SJSA1 (cell line): ENCODE results near the gene SPECC1L. TPM values are rescaled to one million over a fixed set of nuclear protein-coding genes. Genes with fewer than 3 reads are reported as not detected.
A peak's percentile ranks its signal among the peaks of the same experiment; 100 is the strongest.

ENCODE experiments used
- DNase-seq, 2 experiments: peaks; one replicate each; pipeline ENCODE4 v3.0.0-alpha.2; 2015 to 2020; ENCODE audit warnings: low spot score in 2 of 2, low read depth in 1 of 2
- H3K27ac ChIP-seq: fragments of 250-450 bp; sonication (Bioruptor Pico); 2 replicates; pipeline ENCODE4 v1.5.1; 2020; ENCODE audit warnings: mild to moderate bottlenecking, moderate library complexity
- H3K27me3 ChIP-seq: fragments of 250-450 bp; sonication (Bioruptor Pico); replicated peaks from 2 replicates; pipeline ENCODE4 v1.5.1; 2020; ENCODE audit warnings: mild to moderate bottlenecking, moderate library complexity
- H3K36me3 ChIP-seq: fragments of 250-450 bp; sonication (Bioruptor Pico); 2 replicates; pipeline ENCODE4 v1.5.1; 2020; ENCODE audit warnings: mild to moderate bottlenecking
- H3K4me1 ChIP-seq: fragments of 250-450 bp; sonication (Bioruptor Pico); replicated peaks from 2 replicates; pipeline ENCODE4 v1.6.1; 2021; ENCODE audit warnings: mild to moderate bottlenecking
- H3K4me3 ChIP-seq: fragments of 250-450 bp; sonication (Bioruptor Pico); 2 replicates; pipeline ENCODE4 v1.5.1; 2020; ENCODE audit warnings: mild to moderate bottlenecking
- H3K9me3 ChIP-seq: fragments of 250-450 bp; sonication (Bioruptor Pico); replicated peaks from 2 replicates; pipeline ENCODE4 v1.5.1; 2020; ENCODE audit warnings: mild to moderate bottlenecking
- total RNA-seq: library from RNA; depleted of rRNA; stranded (reverse); fragments of >200 nt; shearing (Covaris generic); gene quantifications from 2 replicates; pipeline ENCODE4 v1.2.3, GENCODE V29; 2014

The SPECC1L gene
- total RNA-seq, 1 experiment from 2014 or later: 42.4 TPM

DNA sequence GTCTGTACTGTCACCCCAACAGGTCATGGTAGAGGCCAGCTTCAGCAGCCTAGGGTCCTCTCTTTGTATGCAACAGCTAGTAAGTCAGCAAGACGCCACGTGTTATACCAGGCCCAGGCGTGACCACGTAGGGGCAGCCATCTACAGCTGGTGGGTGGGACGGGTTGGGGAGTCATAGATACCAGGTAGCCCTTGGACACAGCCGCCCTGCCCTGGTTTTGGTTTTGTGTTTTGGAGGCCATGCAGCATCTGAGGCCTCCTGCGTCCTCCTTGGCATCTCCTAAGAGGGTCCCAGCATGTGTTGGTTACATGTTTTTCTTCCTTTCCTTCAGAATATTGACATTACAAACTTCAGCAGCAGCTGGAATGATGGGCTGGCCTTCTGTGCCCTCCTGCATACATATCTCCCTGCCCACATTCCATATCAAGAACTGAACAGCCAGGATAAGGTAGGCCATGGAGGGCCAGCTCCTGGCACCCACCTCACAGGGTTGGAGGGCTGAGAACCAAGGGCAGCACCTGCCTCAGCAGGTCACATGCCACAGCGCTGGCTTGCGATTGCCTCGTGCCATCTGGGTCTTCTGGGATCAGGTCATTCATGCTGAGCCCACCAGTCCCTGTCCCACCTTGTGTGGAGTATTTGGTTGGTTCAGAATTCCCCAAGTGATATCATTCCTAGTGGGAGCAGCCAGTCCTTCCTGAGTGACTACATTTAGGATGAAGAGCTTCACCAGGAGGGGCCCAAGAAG lies 140.8 kb downstream of the SPECC1L start:
- peaks cover 52% of the 10 kb centered on the region for H3K36me3 ChIP-seq
- peak in 1 of 2 experiments; percentile 36 for DNase-seq
- no peaks in the 10 kb centered on the region for H3K9me3 ChIP-seq
- peaks cover 23% of the 10 kb centered on the region for H3K4me1 ChIP-seq
- H3K27ac ChIP-seq: no peak overlapping the region
- no peaks in the 10 kb centered on the region for H3K27me3 ChIP-seq
- no peak overlapping the region for H3K4me3 ChIP-seq

DNA sequence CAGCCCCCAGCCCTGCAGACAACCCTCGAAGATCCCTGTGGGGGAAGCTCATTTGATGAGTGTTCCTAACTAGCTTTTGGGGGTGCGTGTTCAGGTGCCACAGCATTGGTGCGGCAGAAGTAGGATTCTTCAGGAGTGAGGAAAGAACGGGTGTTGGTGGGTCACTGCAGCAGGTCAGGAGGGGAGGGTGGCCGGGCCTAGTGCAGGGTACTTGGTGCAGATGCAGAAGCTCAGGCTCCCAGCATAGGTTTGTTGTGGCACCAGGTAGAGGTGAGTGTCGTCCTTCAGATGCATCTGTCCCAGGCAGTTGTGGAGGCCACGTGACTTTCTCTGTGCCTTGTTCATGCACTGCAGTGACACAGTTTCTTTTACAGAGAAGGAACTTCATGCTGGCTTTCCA lies 141.6 kb downstream of the SPECC1L start:
- no peak overlapping the region for H3K4me3 ChIP-seq
- no peaks in the 10 kb centered on the region for H3K9me3 ChIP-seq
- H3K27ac ChIP-seq: no peak overlapping the region
- DNase-seq: peak in 1 of 2 experiments; percentile 33
- peaks cover 57% of the 10 kb centered on the region for H3K36me3 ChIP-seq
- H3K27me3 ChIP-seq: no peaks in the 10 kb centered on the region
- peaks cover 23% of the 10 kb centered on the region for H3K4me1 ChIP-seq

DNA sequence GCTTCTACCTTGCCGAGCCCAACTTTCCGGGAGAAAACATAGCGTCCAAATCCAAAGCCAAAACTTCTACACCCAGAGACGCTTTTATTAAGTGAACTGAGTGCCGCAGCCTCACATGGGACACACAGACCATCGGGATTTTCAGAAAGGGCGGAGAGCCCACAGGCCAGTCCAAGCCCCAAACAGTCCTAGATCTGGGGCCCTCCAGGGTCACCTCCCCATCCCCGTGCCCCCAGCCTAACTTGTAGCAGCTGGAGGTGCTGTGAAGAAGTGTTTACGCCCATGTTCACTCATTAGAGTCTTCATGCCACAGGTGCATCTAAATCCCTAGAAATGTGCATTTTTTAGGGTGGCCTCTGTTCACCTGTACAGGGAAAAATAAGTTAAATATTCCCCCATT lies 142.6 kb downstream of the SPECC1L start:
- DNase-seq: no peak
- Histone ChIP-seq H3K27me3 (no peaks in the 10 kb centered on the region), H3K4me1 (peaks cover 23% of the 10 kb centered on the region), H3K27ac (no peak overlapping the region), H3K9me3 (no peaks in the 10 kb centered on the region), H3K36me3 (peaks cover 57% of the 10 kb centered on the region), H3K4me3 (no peak overlapping the region)

DNA sequence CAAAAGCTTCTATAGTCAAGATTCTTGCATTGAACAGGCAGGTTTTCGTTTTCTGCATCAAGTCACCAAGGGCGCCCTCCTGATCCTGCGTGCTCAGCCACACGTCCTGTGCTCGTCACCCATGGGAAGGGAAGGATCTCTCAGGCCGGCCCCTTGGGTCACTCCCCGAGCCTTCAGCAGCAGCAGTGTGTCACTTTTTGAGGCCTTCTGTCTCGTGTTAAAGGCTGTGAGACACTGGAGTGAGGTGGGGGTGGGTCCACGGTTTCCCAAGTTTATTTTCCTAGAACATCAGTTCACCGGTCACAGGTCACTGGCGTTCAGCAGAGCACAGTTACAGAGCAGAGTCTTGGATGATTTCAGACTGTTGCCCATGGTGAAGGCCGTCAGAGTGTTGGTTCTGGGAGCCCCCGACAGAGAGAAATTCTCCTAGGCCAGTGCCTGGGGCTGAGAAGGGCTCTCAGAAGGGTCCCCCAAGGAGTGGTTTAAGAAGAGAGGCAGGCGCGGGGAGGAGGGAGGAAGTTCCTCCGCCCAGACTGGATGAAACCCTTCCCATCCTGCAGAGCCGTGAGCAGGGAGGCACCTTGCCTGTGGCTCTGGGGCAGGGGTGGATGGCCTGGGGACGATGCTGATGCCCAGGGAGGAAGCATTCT lies 143.2 kb downstream of the SPECC1L start:
- H3K27ac ChIP-seq: no peak overlapping the region
- H3K36me3 ChIP-seq: peaks cover 53% of the 10 kb centered on the region
- peaks cover 23% of the 10 kb centered on the region for H3K4me1 ChIP-seq
- DNase-seq: peak in 1 of 2 experiments; percentile 31
- no peaks in the 10 kb centered on the region for H3K27me3 ChIP-seq
- no peaks in the 10 kb centered on the region for H3K9me3 ChIP-seq
- no peak overlapping the region for H3K4me3 ChIP-seq

DNA sequence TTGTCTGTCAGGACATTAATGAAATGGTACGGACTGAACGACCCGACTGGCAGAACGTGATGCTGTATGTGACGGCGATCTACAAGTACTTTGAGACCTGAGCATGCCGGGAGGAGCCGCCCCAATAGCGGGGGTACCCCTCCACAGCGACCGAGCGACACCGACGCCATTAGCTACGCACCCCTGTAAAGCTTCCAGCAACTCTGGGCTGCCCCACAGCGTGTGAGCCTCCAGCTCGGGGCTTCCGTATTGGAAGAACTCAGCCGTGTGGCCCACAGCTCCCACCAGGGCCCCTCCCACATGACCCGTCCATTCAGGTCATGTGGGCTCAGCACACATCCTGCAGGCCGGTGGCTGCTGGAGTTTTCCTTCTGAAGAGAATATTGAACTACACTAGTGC lies 143.9 kb downstream of the SPECC1L start:
- Histone ChIP-seq H3K36me3 (peaks cover 54% of the 10 kb centered on the region), H3K27me3 (no peaks in the 10 kb centered on the region), H3K4me1 (peaks cover 23% of the 10 kb centered on the region), H3K27ac (no peak overlapping the region), H3K4me3 (no peak overlapping the region), H3K9me3 (no peaks in the 10 kb centered on the region)
- no peak for DNase-seq

DNA sequence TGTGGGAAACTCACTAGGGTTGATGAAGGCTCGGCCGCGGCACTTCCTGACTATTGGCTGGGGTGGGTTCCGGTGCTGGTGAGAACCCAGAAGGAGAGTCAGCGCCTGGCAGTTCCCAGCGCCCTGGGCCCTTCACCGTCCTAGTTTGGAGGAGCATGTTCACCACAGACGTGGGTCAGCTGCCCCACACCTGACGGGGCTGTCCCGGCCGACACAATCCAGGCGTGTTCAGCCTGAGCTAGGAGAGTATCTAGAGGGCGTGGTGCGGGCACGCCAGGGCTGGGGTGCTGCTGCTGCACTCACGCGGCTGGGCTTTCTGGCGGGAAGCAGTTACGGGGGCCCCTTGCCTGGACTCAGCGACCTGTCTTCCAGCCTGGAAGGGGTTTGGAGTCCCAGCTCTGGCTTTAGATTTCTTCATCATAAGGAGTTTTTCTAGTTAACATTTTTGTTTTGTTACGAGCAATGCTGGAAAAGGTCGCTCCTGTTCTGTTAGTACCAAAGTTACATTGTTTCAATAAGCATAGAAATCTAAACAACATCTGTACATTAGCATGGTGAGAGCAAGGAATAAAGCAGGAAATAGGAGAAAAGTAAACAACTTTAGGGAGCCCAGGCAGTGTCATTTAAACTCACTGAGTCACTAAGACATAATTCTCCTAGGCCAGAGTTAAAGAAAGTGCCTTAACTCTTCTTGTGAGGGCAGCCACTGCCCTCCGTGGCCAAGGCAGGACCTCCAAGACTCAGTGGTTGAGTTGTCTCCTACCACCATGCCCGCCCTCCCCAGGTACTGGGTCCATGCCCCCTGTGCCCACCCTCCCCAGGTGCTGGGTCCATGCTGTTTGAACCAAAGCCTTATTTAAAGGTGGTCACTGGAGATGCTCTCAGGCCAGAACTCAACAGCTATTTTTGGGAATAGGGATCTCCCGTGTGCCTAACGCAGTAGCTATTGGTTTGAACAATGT lies 144.6 kb downstream of the SPECC1L start:
- DNase-seq: no peak

DNA sequence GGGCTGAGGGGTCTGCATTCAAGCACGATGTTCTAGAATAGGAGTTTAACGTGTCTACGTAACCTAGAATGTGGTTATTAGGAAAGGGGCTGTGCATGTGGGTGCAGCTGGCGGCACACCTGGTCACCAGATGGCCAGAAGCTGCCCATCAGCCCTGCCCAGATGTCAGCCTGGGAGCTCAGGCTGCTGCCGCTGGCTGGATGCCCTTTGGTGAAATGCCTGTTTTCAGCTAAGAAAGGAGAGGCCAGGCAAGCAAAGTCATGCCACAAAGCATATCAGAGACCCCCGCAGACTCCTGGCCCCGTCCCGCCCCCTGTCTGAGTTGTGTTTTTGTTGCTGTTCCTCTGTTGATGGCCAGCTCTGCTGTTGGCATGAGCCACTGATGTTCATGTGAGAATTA lies 145.5 kb downstream of the SPECC1L start:
- H3K27me3 ChIP-seq: no peaks in the 10 kb centered on the region
- H3K9me3 ChIP-seq: no peaks in the 10 kb centered on the region
- no peak overlapping the region for H3K27ac ChIP-seq
- peaks cover 12% of the 10 kb centered on the region for H3K4me1 ChIP-seq
- DNase-seq: no peak
- H3K4me3 ChIP-seq: no peak overlapping the region
- H3K36me3 ChIP-seq: peaks cover 50% of the 10 kb centered on the region

More for the DNA sequence above, 144.6 kb downstream of the SPECC1L start:
- no peaks in the 10 kb centered on the region for H3K9me3 ChIP-seq
- H3K27ac ChIP-seq: no peak overlapping the region
- H3K27me3 ChIP-seq: no peaks in the 10 kb centered on the region
- peaks cover 16% of the 10 kb centered on the region for H3K4me1 ChIP-seq
- no peak overlapping the region for H3K4me3 ChIP-seq
- H3K36me3 ChIP-seq: peaks cover 55% of the 10 kb centered on the region

DNA sequence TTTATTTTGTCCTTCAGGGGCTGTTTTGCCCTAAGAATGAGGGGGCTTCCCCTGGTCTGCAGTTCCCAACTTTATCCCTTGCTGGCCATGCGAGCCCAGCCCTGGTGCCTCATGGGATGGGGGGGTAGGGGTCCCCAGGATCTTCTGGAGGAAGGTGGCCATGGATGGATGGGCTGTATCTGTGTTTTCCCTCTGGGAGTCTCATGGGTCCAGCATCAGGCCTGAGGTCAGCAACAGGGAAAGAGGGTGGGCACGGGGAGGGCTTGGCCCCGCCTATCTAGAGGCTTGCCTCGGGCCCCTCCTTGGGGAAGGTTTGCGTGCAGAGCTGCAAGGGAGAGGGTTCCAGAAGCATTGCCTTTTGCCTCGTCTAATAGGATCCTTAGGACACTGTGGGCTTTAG lies 146.0 kb downstream of the SPECC1L start:
- Histone ChIP-seq H3K27ac (no peak overlapping the region), H3K27me3 (no peaks in the 10 kb centered on the region), H3K4me3 (no peak overlapping the region), H3K4me1 (peaks cover 12% of the 10 kb centered on the region), H3K36me3 (peaks cover 48% of the 10 kb centered on the region), H3K9me3 (no peaks in the 10 kb centered on the region)
- no peak for DNase-seq

DNA sequence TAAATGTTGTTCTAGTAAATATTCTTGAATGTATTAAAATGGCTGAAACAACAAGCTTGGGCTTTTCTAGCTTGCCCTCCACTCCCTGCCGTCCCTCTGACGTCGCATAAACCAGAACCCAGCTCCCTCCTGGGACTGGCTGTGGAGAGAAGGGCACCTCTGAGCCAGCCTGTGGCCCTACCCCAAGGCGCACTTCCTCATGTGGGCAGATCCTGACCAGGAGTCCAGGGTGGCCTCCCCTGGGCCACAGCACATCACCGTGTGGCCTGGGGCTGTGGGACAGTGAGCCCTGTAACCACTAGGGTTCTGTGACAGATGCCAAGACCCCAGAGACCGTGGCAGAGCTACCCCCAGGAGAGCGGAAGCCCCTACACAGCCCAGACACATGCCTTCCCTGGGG lies 146.6 kb downstream of the SPECC1L start:
- Histone ChIP-seq H3K9me3 (no peaks in the 10 kb centered on the region), H3K27me3 (no peaks in the 10 kb centered on the region), H3K27ac (no peak overlapping the region), H3K4me3 (no peak overlapping the region), H3K36me3 (peaks cover 45% of the 10 kb centered on the region), H3K4me1 (peaks cover 12% of the 10 kb centered on the region)
- no peak for DNase-seq

DNA sequence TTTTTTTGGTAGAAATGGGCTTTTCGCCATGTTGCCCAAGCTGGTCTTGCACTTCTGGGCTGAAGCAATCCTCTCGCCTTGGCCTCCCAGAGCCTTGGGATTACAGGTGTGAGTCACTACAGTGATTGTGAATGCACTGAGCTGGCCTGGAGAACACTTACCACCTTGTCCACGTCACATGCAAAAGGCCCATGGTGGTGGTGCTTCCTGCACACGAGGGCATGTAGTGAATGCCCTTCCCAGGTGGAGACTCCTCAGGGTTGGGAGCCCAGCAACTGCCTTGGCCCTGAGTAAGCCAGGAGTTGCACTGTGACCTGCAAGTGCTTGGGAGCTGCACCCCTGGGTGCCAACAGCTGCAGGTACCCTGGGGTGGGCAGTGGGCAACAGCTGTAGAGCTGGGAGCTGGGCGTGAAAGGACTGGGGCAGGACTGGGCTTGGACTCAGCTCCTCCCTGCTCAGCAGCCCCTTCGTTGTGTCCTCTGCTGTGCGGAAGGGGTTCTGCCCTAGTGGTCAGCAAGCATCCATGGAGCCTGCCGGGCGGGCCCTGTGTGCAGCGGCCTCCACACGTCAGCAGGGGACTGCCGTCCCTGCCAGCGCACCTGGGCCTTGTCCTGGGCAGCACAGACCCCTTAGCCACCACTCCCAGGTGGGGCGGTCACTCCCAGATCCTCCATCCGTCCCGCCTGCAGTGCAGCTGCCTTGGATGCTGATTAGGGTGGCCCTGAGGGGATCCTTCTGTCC lies 147.4 kb downstream of the SPECC1L start:
- Histone ChIP-seq H3K4me1 (peaks cover 12% of the 10 kb centered on the region), H3K36me3 (peaks cover 45% of the 10 kb centered on the region), H3K4me3 (no peak overlapping the region), H3K27me3 (no peaks in the 10 kb centered on the region), H3K27ac (no peak overlapping the region), H3K9me3 (no peaks in the 10 kb centered on the region)
- DNase-seq: no peak

DNA sequence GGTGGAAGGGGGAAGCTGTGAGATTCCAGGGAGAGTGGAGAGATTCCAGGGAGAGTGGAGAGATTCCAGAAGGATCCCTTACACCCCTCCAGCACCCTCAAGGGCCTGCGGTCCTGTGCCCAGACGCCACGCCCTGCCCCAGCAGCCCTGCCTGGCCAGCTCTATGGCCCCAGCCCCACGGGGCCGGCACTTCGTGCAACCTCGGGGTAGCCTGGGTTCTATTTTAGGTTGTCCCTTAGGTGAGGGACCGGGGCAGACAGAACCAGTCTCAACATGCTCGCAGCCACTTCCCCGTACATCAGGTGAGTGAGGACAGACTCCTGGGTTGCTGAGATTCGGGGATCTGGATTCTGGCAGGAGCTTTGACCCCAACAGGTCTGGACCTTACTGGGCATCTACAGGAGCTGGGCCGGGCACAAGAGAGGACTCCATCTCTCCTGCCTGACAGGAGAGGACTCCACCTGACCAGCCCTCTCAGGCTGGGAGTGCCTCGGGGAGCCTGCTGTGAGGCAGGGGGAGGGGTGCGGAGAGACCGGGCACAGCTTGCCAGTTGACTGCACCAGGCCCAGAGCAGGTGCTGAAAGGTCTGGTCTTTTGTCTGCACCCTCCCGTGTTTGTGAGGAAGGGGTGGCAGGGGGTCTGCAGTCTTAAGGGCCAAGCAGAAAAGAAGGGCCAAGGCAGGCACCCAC lies 148.3 kb downstream of the SPECC1L start:
- H3K27me3 ChIP-seq: no peaks in the 10 kb centered on the region
- H3K4me3 ChIP-seq: no peak overlapping the region
- H3K9me3 ChIP-seq: no peaks in the 10 kb centered on the region
- no peak for DNase-seq
- peaks cover 16% of the 10 kb centered on the region for H3K4me1 ChIP-seq
- no peak overlapping the region for H3K27ac ChIP-seq
- H3K36me3 ChIP-seq: peaks cover 38% of the 10 kb centered on the region

DNA sequence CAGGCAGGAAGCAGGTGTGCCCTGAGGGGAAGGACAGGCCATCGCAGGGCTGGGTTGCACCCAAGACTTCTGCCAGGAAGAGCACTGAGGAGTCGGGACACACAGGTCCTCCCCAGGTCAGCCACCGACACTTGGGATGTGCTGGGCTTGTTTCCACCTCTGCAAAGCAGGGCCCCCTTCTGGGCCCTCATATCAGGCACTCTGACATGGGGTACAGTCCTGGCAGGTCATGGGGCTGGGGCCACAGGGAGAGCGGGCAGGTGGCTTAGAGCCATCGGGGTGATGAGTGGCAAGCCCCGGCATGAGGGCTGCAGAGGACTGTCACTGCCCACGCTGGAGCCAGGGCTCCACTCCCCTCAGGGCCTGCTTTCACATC lies 148.8 kb downstream of the SPECC1L start:
- Histone ChIP-seq H3K4me1 (peaks cover 21% of the 10 kb centered on the region), H3K9me3 (0 out of 2 replicates have a peak, but pooled peaks cover 2% of the 10 kb centered on the region), H3K27me3 (0 out of 2 replicates have a peak, but pooled peaks cover 3% of the 10 kb centered on the region), H3K27ac (no peak overlapping the region), H3K4me3 (no peak overlapping the region), H3K36me3 (peaks cover 33% of the 10 kb centered on the region)
- no peak for DNase-seq
